ENCODE results near the gene ABCA2. TPM values are rescaled to one million over a fixed set of nuclear protein-coding genes. Genes with fewer than 3 reads are reported as not detected.

ABCA2 gene
- total RNA-seq, 6 experiments from 2014 or later = 23.7 to 49.2 (median 34.2) TPM

GRCh38 chr9:137001857-137002645 is 26.0 kb downstream of the ABCA2 start:
- Histone ChIP-seq H3K4me3 (no peak overlapping the region), H3K9me3 (no peaks in the 10 kb centered on the region), H3K36me3 (no peaks in the 10 kb centered on the region), H3K4me1 (no peaks in the 10 kb centered on the region), H3K27me3 (no peaks in the 10 kb centered on the region), H3K27ac (no peak overlapping the region)
- no peak for TF ChIP-seq POLR2A (IDR thresholded peaks at IDR 0.05)
- TF ChIP-seq CTCF (IDR thresholded peaks at IDR 0.05) = no peak
- DNase-seq = no peak
- ATAC-seq = peak; percentile 25 to 69 (median 61)
- intact Hi-C loops (cut with DNase I) = no loop called here
- whole genome bisulfite sequencing (ENCODE audit: insufficient coverage, low coverage, low lambda C conversion rate, missing lambda C conversion rate) = 78% methylated on average over 15 of the region's 20 CpGs

GRCh38 chr9:137000177-137000930 is 27.7 kb downstream of the ABCA2 start:
- H3K27ac ChIP-seq = peak overlapping the region in 1 of 3 donors; percentile 32
- 39% methylated on average over 7 of the region's 10 CpGs for WGBS (ENCODE audit: insufficient coverage, low coverage, low lambda C conversion rate, missing lambda C conversion rate)
- H3K9me3 ChIP-seq = no peaks in the 10 kb centered on the region
- ATAC-seq (peak in 2 of 4 donors; percentile 28 to 59), DNase-seq (no peak)
- intact Hi-C loops (cut with DNase I) = no loop called here
- H3K4me1 ChIP-seq = peaks cover 0 to 3% (median 0%) of the 10 kb centered on the region in 4 donors
- H3K4me3 ChIP-seq = no peak overlapping the region
- TF ChIP-seq POLR2A (IDR thresholded peaks at IDR 0.05) (no peak), CTCF (IDR thresholded peaks at IDR 0.05) (no peak)
- H3K36me3 ChIP-seq = no peaks in the 10 kb centered on the region
- H3K27me3 ChIP-seq = no peaks in the 10 kb centered on the region

GRCh38 chr9:136997830-136998234 is 30.2 kb downstream of the ABCA2 start:
- Histone ChIP-seq H3K27ac (no peak overlapping the region), H3K27me3 (no peaks in the 10 kb centered on the region), H3K4me3 (no peak overlapping the region), H3K4me1 (peaks cover 0 to 13% (median 4%) of the 10 kb centered on the region in 4 donors), H3K36me3 (no peaks in the 10 kb centered on the region), H3K9me3 (no peaks in the 10 kb centered on the region)
- intact Hi-C loops (cut with DNase I) = no loop called here
- WGBS (ENCODE audit: insufficient coverage, low coverage, low lambda C conversion rate, missing lambda C conversion rate) = 36% methylated on average over 16 of the region's 18 CpGs
- ATAC-seq (peak in 2 of 4 donors; percentile 4 to 5), DNase-seq (no peak)
- TF ChIP-seq CTCF (IDR thresholded peaks at IDR 0.05) (no peak), POLR2A (IDR thresholded peaks at IDR 0.05) (no peak)

GRCh38 chr9:136997371-136997770 is 30.7 kb downstream of the ABCA2 start:
- WGBS (ENCODE audit: insufficient coverage, low coverage, low lambda C conversion rate, missing lambda C conversion rate) = 92% methylated on average over 2 of the region's 10 CpGs
- Histone ChIP-seq H3K27ac (peak overlapping the region in 1 of 3 donors; percentile 29), H3K27me3 (no peaks in the 10 kb centered on the region), H3K4me3 (no peak overlapping the region), H3K36me3 (no peaks in the 10 kb centered on the region), H3K9me3 (no peaks in the 10 kb centered on the region), H3K4me1 (peaks cover 0 to 14% (median 5%) of the 10 kb centered on the region in 4 donors)
- intact Hi-C loops (cut with DNase I) = no loop called here
- TF ChIP-seq POLR2A (IDR thresholded peaks at IDR 0.05) = no peak
- no peak for TF ChIP-seq CTCF (IDR thresholded peaks at IDR 0.05)
- no peak for ATAC-seq
- no peak for DNase-seq
